Mucosa of descending colon (tissue), 3 donors: ENCODE measurements around the gene IPO4. TPM values are rescaled to one million over a fixed set of nuclear protein-coding genes. Genes with fewer than 3 reads are reported as not detected.

Experiments used
- ATAC-seq: fragments of 200-7000 bp; cut with Tn5 transposase; one replicate; pipeline ENCODE4 v1.9.1; 2020; ENCODE audit warnings: mild to moderate bottlenecking, moderate library complexity
- DNase-seq, 3 donors: peaks; one replicate each; pipeline ENCODE4 v3.0.0-alpha.2; 2020
- H3K36me3 ChIP-seq: fragments of 200-600 bp; one replicate; pipeline ENCODE4 v1.8.0; 2021; ENCODE audit warnings: low read depth, mild to moderate bottlenecking
- H3K4me1 ChIP-seq: fragments of 200-600 bp; one replicate; pipeline ENCODE4 v1.8.0; 2021; ENCODE audit warnings: low read depth, mild to moderate bottlenecking
- H3K4me3 ChIP-seq: fragments of 200-600 bp; one replicate; pipeline ENCODE4 v1.8.0; 2021; ENCODE audit warnings: mild to moderate bottlenecking
- H3K9me3 ChIP-seq: fragments of 200-600 bp; one replicate; pipeline ENCODE4 v1.8.0; 2021; ENCODE audit warnings: mild to moderate bottlenecking
- CTCF ChIP-seq: fragments of 200-600 bp; IDR thresholded peaks from one replicate; pipeline ENCODE4 v1.8.0; 2022; ENCODE audit warnings: antibody characterized with exemption, mild to moderate bottlenecking
- intact Hi-C, 2 donors: fragments of 100-400 bp; cut with DNase I in 1 of 2; cut with micrococcal nuclease in 1 of 2; formaldehyde crosslinking; loops; one replicate each; pipeline versions ENCODE4 v1.11.0 to v1.11.1; 2022; cut with DNase I, micrococcal nuclease
- total RNA-seq, 3 donors: library from RNA; stranded (reverse); fragmentation: NEBNext Ultra II Directional in 2 of 3; extraction: Animal tissue kit (Norgen Biotek cat#: 25700) in 2 of 3; gene quantifications; one replicate each; pipeline versions ENCODE4 v1.2.1 to v1.2.4, GENCODE V29; 2021 to 2023
- donor health status: DM: no; HTN: no; CAD: no; lungs with moderate emphysema.
- donor health status: DM: no; HTN: no; CAD: no.
- donor health status: DM: no; HTN: yes; CAD: no.

The IPO4 gene
- total RNA-seq, 3 donors from 2014 or later: 23.2 to 29.3 (median 26.8) TPM

GRCh38 chr14:24235804-24236688, 47.4 kb upstream of the IPO4 start:
- peaks cover 5% of the 10 kb centered on the region for H3K36me3 ChIP-seq
- no peak for TF ChIP-seq CTCF
- no peak overlapping the region for H3K4me3 ChIP-seq
- ATAC-seq (no peak), DNase-seq (peak in 1 of 3 donors; percentile 7)
- H3K4me1 ChIP-seq: peaks cover 23% of the 10 kb centered on the region
- H3K9me3 ChIP-seq: no peaks in the 10 kb centered on the region
- intact Hi-C loops: no loop called here

GRCh38 chr14:24234095-24235005, 45.7 kb upstream of the IPO4 start:
- TF ChIP-seq CTCF: no peak
- Histone ChIP-seq H3K9me3 (no peaks in the 10 kb centered on the region), H3K4me3 (no peak overlapping the region), H3K4me1 (peaks cover 12% of the 10 kb centered on the region), H3K36me3 (peaks cover 5% of the 10 kb centered on the region)
- intact Hi-C loops: no loop called here
- no peak for DNase-seq
- no peak for ATAC-seq

DNA sequence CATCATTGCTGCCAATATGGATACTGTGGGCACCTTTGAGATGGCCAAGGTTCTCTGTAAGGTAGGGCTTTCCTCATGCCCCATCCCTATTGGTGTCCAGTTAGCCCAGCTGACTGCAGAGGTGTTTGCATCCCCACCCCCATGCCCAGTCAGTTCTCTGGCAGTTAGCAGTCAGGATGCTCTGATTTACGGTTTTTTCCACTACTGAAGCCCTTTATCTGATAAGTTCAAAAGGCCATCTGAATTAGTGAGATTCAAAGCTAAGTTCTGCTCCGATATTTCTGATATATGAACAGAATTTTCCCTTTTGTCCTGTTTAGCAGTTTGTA, 44.9 kb upstream of the IPO4 start:
- DNase-seq: no peak
- Histone ChIP-seq H3K4me3 (no peak overlapping the region), H3K4me1 (peaks cover 12% of the 10 kb centered on the region), H3K9me3 (no peaks in the 10 kb centered on the region), H3K36me3 (peaks cover 5% of the 10 kb centered on the region)
- TF ChIP-seq CTCF: no peak
- no peak for ATAC-seq
- intact Hi-C loops: no loop called here

DNA sequence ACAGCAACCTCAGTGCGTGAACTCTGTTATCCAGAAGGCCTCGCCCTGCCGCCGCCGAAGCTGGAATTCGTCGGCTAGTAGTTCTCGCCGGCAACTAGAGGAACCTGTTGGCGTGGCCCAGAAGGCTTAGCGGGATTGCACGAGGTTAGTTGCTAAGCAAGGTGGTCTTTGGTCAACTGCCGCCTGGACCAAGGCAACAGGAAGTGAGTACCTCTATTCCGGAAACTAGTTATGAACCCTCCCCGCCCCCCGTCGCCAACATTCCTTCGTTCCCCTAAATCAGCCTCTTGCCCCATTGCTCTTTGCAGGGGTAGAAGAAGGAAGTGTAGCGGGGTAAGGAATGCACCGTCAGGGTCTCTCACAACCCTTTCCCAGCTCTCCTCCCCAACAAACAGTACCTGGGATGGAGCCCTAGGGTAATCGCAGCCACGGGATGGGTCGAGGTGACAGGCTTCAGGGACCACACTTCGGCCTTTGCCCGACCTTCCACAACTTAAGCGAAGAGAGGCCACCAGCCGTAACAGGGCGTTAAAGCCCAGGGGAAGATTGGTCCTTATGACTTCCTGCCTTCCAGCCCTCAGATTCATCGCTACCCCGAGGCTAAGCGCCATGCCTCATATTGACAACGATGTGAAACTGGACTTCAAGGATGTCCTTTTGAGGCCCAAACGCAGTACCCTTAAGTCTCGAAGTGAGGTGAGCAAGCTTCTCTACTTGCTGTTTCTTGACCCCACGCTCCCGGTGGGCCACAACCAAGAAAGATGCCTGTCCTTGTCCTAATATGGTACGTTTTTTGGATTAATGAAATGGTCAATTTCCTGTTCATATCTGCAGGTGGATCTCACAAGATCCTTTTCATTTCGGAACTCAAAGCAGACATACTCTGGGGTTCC, 44.3 kb upstream of the IPO4 start, which contains the start of gene GMPR2:
Gene GMPR2, plus strand, starts transcription at position 285 of the 893 bp plus-strand sequence. Its CDS starts 325 bp downstream, at position 610.
- Histone ChIP-seq H3K9me3 (no peaks in the 10 kb centered on the region), H3K36me3 (peaks cover 5% of the 10 kb centered on the region), H3K4me1 (peaks cover 12% of the 10 kb centered on the region), H3K4me3 (peak within 1 kb of the TSS; percentile 71)
- ATAC-seq: peak; percentile 59
- TF ChIP-seq CTCF: no peak
- intact Hi-C loops: no loop called here
- no peak for DNase-seq

- DNase-seq: peak; percentile 90 to 95 (median 91)
- H3K9me3 ChIP-seq: no peaks in the 10 kb centered on the region
- ATAC-seq: peak; percentile 91
- no peak for TF ChIP-seq CTCF
- peak within 1 kb of the TSS; percentile 71 for H3K4me3 ChIP-seq
- intact Hi-C loops: no loop called here
- peaks cover 12% of the 10 kb centered on the region for H3K4me1 ChIP-seq
- H3K36me3 ChIP-seq: peaks cover 4% of the 10 kb centered on the region
These were observed 43.6 kb upstream of the IPO4 start, which contains the start of gene NEDD8 for GRCh38 chr14:24232121-24232644. Gene NEDD8 (minus strand): TSS chr14:24232367. CDS start chr14:24232267, 100 bp downstream.
